C4-2B (cell line): Measurements from ENCODE around the gene ZNF275.

Experiments
- ZFX ChIP-seq: fragments of 450-650 bp; IDR thresholded peaks from 2 replicates; pipeline ENCODE4 v1.6.1; 2017
- TF ChIP-seq, protein P1 (sequence below): fragments of 450-650 bp; conservative IDR thresholded peaks from 2 replicates; pipeline ENCODE4 v1.5.1; 2017; ENCODE audit warnings: mild to moderate bottlenecking

DNA sequence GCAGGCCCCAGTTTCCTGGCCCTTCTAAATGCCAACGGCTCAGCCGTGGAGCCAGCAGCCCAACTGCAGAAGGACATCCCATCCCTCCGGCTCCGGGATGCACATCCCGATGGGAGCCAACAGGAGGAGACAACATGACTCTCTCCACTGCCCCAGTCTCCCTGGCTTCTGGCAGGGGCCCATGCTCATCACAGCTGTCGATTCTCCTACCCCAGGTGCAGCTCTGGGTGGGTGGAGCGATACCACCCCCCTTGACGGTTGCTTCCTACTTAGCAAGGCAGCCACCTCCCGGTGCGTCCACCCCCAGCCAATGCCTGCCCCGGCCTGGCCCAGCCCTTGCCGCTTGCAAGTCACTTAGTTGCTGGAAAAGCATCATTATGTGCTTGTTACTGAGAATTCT, 19.5 kb downstream of the ZNF275 start:
- TF ChIP-seq, protein P1, sequence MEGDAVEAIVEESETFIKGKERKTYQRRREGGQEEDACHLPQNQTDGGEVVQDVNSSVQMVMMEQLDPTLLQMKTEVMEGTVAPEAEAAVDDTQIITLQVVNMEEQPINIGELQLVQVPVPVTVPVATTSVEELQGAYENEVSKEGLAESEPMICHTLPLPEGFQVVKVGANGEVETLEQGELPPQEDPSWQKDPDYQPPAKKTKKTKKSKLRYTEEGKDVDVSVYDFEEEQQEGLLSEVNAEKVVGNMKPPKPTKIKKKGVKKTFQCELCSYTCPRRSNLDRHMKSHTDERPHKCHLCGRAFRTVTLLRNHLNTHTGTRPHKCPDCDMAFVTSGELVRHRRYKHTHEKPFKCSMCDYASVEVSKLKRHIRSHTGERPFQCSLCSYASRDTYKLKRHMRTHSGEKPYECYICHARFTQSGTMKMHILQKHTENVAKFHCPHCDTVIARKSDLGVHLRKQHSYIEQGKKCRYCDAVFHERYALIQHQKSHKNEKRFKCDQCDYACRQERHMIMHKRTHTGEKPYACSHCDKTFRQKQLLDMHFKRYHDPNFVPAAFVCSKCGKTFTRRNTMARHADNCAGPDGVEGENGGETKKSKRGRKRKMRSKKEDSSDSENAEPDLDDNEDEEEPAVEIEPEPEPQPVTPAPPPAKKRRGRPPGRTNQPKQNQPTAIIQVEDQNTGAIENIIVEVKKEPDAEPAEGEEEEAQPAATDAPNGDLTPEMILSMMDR: no peak
- no peak for TF ChIP-seq ZFX
